Esophagus squamous epithelium (tissue), 4 donors: ENCODE measurements around the gene SNCAIP.

ENCODE experiments used
- CTCF ChIP-seq, 6 experiments: fragments of 450-650 bp in 4 of 6; fragments of 200-600 bp in 2 of 6; sonication (generic) in 2 of 6; IDR thresholded peaks; one replicate each; pipeline ENCODE4 v1.5.1; 2016 to 2019; ENCODE audit warnings: antibody characterized with exemption in 6 of 6, mild to moderate bottlenecking in 4 of 6, moderate library complexity in 4 of 6
- POLR2A ChIP-seq, 4 donors: fragments of 450-650 bp; IDR thresholded peaks; one replicate each; pipeline ENCODE4 v1.6.1; 2017; ENCODE audit warnings: antibody characterized with exemption in 4 of 4, mild to moderate bottlenecking in 4 of 4, moderate library complexity in 3 of 4

DNA sequence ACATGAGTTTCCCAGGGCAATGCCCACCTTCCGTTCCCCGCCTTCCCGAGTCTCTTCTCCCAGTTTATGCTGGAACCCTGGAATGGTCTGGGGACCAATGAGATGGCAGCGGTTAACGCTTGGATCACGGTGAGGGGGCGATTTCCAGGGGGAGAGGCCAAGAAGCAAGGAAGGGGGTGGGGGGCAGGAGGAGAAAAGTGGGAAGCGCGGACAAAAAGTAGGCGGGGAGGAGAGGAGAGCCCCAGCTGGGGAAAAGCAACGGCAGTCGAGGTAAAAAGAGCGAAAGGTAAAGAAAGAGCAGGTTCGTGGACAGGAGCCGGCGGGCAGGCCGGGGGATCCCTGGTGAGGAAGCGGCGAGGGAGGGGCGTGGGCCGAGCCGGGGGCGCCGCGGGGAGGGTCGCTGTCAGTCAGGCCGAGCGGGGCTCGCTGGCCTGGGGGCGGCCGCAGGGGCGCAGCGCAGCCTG lies 508 bp upstream of the SNCAIP start:
- TF ChIP-seq CTCF (IDR thresholded peaks at IDR 0.05) (no peak), POLR2A (IDR thresholded peaks at IDR 0.05) (no peak)
